HG02973 (cell line): ENCODE measurements around the gene RCC1.
"Not testable (repeated sequence)": the region's sequence is repeated elsewhere in the genome, so short reads cannot be mapped to it uniquely, and the experiment has no call there.

ENCODE experiments used
- ATAC-seq: cut with Tn5 transposase; IDR thresholded peaks from one replicate; pipeline ENCODE4 v1.9.1; 2021; ENCODE audit warnings: moderate library complexity; ENCODE audit not compliant: unreplicated experiment

The RCC1 gene

GRCh38 chr1:28510970-28511440 lies 5.2 kb downstream of the RCC1 start:
- ATAC-seq = no peak

GRCh38 chr1:28512058-28512611 lies 6.3 kb downstream of the RCC1 start:
- no peak for ATAC-seq

GRCh38 chr1:28514445-28514933 lies 8.6 kb downstream of the RCC1 start:
- ATAC-seq = not testable (repeated sequence)

GRCh38 chr1:28516518-28516956 lies 10.7 kb downstream of the RCC1 start:
- no peak for ATAC-seq

GRCh38 chr1:28517649-28517999 lies 11.8 kb downstream of the RCC1 start:
- ATAC-seq = no peak

- peak; percentile 64 for ATAC-seq
These were observed 12.3 kb downstream of the RCC1 start for GRCh38 chr1:28518000-28518744.

- peak; percentile 6 for ATAC-seq
These were observed 13.0 kb downstream of the RCC1 start for GRCh38 chr1:28518745-28519341.

GRCh38 chr1:28519946-28520725 lies 14.3 kb downstream of the RCC1 start:
- no peak for ATAC-seq

GRCh38 chr1:28520796-28521195 lies 15.0 kb downstream of the RCC1 start:
- not testable (repeated sequence) for ATAC-seq

- no peak for ATAC-seq
These were observed 15.8 kb downstream of the RCC1 start for GRCh38 chr1:28521502-28522164.

GRCh38 chr1:28522537-28522936 lies 16.7 kb downstream of the RCC1 start:
- not testable (repeated sequence) for ATAC-seq

GRCh38 chr1:28525002-28525642 lies 19.3 kb downstream of the RCC1 start:
- not testable (repeated sequence) for ATAC-seq

- ATAC-seq = no peak
These were observed 21.0 kb downstream of the RCC1 start for GRCh38 chr1:28526886-28527285.

- ATAC-seq = no peak
These were observed 24.6 kb downstream of the RCC1 start for GRCh38 chr1:28530456-28530855.

GRCh38 chr1:28534671-28535070 lies 28.8 kb downstream of the RCC1 start:
- no peak for ATAC-seq

GRCh38 chr1:28535180-28535579 lies 29.3 kb downstream of the RCC1 start:
- no peak for ATAC-seq

GRCh38 chr1:28537457-28538199 lies 31.8 kb downstream of the RCC1 start:
- no peak for ATAC-seq

GRCh38 chr1:28538286-28538685 lies 32.4 kb downstream of the RCC1 start:
- ATAC-seq = no peak

GRCh38 chr1:28540651-28541050 lies 34.8 kb downstream of the RCC1 start:
- no peak for ATAC-seq
